Activated T-cell treated with anti-CD3 and anti-CD28 coated beads for 4 hours (primary cell): ENCODE measurements around the gene WIPI1.
"Not testable (repeated sequence)": the region's sequence is repeated elsewhere in the genome, so short reads cannot be mapped to it uniquely, and the experiment has no call there.

Experiments used
- DNase-seq: peaks from one replicate; pipeline ENCODE4 v3.0.0-alpha.2; 2020

Gene WIPI1, protein sequence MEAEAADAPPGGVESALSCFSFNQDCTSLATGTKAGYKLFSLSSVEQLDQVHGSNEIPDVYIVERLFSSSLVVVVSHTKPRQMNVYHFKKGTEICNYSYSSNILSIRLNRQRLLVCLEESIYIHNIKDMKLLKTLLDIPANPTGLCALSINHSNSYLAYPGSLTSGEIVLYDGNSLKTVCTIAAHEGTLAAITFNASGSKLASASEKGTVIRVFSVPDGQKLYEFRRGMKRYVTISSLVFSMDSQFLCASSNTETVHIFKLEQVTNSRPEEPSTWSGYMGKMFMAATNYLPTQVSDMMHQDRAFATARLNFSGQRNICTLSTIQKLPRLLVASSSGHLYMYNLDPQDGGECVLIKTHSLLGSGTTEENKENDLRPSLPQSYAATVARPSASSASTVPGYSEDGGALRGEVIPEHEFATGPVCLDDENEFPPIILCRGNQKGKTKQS

DNA sequence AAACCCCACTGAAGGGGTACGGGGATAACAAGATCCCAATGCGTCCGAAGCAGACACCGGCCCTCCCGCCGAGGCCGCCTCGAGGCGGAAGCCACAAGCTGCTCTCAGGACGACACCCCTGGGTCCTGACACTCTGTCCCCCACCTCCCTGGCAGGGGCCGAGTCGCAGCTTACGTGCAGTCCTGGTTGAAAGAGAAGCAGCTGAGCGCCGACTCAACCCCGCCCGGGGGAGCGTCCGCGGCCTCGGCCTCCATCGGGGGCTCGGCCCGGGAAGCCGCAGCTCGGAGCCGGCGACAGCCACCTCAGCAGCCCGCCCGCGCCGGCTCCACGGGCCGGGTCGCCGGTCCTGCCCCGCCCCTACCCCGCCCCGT lies at the start of gene WIPI1:
Gene WIPI1, minus strand, starts transcription at position 329 of the 371 bp plus-strand sequence. Its CDS starts 75 bp downstream, at position 254.
- DNase-seq, result peak; percentile 24

DNA sequence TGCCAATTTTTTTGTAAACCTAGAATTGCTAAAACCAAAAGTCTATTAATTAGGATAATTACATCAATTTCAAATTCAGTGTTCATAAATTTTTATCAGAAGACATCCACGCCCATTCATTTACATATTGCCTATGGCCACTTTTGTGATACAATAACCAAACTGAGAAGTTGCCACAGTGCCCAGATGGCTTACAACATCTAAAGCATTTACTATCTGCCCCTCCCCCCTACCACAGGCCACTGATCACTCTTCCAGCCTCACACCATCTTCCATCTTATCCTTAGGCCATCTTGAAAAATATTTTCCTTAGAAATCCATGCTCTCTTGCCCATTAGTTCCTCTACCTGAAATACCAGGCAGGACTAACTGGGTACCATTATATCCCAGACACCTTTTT lies 48.7 kb upstream of the WIPI1 start:
- no peak for DNase-seq

DNA sequence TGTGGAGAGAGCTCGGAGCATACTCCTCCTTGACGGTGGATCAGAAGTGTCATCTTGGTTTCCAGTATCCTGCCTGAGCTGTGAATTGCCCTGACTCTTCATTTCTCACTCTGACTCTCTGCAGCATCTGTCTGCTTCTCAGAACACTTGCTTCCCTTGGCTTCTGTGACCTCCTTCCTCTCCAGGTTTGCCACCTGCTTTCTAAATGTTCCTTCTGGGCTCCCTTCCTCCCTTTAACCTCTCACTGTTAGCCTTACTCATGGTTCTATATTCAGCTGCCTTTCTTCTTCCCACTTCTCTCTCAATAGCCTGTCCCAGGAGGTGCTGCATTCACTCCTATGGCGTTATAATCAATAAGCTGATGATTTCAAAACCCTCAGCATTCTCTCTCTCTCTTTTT lies 43.8 kb upstream of the WIPI1 start:
- no peak for DNase-seq

DNA sequence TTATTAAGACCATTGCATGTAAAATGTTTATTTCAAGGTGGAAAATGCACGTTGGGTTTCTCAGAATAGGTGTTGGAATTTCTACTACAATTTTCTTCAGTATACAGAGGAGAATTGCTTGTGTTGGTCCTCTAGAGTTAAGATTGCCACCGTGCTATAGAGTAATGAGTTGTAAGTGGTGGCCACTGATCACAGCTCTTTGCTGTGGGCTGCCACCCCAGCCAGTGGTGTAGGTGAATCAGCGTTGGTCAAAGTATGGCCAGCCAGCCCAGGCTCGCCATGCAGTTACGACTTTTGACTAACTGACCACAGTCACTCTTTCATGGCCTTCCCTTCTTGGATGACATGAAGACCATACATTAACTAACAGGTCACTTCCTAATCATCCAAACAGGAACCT lies 42.3 kb upstream of the WIPI1 start:
- DNase-seq, result no peak

DNA sequence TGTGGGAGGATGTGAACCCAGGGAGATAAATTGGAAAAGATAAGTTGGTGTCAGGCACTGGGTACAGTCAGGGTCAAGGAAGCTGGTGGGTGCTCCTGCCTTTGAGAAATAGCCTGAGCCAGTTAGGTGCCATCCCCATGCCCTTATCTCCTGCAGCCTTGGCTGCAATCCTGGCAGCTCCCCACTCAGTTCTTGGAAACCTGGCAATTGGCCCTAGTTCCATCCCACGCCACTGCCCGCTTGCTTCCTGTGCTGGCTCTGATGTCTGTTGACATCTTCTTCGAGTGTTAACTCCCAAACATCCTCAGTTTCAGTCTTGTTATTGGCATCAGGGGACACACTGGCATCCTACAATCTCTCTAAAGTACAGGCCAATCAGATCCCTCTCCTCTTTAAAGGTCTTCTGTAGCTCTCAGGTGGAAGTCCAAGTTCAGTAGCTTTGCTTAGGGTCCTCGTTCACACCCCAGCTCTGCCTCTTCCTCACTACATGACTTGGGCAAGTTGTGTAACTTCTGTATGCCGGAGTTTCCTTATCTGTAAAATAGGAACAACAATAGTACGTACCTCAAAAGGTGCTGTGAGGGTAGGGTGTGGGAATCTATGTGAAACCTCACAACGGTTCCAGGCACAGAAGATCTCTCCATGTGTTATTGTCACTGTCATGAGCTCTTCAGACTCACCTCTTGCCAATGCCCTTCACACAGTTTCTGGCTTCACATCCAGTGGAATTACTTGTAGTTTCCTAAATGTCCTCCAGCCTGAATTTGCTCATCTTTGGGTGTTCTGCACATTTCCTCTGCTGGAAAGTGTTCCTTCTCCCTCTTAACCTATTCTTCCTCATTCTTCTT lies 41.4 kb upstream of the WIPI1 start:
- no peak for DNase-seq

DNA sequence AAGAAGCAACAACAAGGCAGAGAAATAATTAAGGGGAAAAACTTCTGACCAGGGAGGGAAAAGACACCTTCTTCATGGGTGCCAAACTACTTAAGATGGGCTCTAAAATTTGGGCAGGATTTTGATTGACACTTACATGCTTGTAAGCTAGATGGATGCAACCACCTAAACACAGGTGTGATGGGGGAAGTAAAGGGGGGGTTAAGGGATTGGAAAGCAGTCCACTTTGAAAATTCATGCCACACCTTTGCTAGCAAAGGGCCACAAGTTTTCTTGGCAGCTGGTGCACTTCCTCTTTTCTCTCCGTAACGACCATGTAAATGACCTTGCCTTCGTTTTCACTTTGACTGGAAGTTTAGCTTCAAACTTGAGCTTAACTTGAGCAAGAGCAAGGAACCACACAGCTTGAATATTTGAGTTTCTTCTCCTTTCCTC lies 40.6 kb upstream of the WIPI1 start:
- no peak for DNase-seq

DNA sequence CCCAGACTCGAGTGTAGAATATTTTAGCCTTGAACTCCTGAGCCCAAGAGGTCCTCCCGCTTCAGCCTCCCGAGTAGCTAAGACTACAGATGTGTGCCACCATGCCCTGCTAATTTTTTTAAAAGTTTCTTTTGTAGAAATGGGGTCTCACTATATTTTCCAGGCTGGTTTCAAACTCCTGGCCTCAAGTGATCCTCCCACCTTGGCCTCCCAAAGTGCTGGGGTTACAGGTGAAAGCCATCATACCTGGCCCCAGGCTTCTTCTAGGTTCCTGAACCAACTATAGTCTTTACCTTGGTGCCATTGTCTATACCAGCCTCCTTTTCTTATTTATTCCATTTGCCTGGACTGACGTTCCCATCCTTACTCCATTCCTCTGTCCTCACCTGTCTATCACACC lies 37.8 kb upstream of the WIPI1 start:
- no peak for DNase-seq

DNA sequence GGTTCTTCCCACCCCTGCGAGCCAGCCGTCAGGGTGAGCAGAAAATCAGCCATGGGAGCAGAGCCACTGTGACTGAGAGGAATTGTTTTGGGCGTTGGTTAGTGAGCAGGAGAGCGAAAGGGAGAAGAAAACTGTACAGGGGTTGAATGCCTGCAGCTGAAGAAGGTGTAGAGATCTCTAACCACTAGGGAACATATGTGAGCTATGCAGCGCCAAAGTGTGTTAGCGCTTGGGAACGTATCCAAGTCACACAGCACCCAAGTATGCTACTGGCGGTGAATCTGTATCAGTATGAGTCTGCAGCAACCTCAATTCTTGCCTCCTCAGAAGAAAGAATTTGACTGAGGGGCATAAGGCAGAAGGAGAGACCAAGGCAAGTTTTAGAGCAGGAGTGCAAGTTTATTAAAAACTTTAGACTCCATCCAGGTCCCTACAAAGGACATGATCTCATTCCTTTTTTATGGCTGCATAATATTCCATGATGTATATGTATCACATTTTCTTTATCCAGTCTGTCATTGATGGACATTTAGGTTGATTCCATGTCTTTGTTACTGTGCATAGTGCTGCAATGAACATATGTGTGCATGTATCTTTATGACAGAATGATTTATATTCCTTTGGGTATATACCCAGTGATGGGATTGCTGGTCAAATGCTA lies 35.2 kb upstream of the WIPI1 start:
- DNase-seq, result not testable (repeated sequence)

DNA sequence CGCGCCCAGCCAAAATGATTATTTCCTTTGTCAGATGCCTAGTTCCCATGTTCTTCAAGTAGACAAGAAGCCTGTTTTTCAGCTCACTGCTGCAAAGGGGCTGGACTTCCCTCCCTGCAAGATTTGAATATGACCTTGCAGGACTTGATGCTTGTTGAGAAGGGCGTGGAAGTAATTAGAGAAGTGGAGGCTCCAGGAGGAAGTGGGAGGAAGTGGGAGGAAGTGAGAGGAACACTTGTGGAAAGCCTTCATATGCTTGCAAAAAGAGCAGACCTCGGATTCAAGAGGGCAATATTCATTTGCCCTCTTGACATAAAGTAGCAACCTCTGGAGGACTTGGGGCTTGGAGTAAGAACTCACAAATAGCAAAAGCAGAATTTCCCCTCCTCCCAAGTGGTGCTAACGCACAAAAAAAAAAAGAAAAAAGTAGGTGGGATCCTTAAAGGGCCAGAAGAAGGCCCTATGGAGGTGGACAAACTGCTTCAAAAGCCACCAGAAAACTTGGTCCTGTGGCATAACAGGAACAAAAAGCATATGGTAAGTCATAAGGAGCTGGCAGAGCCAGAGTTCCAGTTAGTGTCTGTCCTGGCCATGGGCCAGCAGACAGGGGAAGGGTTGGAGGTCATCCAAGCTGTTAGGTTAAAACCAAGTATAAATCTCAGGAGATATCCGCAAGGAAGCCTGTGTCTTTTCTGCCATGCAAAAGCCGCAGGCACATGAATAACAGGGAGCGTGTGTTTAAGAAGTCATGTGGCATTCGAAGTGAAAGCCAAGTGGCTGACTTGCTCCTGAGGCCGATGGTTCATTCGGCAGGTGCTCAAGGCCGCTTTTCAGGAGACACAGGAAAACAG lies 34.3 kb upstream of the WIPI1 start:
- no peak for DNase-seq

DNA sequence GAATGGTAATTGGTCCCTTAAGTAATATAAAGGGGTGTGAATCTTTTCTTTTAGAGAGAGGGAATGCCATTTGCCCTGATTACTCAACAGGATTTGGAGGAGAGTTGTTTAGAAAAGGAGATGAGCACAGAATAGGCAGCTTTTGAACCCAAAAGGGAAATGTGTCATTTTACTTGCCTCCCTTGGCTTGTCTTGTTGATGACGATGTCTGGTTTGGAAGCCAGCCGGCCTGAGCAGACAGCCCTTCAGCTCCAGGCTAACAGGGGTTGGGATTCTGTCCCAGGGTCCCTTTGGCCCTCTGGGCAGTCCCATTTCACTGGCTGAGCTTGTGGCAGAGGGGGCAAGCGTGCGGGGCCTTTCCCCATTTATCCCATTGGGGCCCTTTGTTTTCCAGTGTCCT lies 32.6 kb upstream of the WIPI1 start:
- no peak for DNase-seq

DNA sequence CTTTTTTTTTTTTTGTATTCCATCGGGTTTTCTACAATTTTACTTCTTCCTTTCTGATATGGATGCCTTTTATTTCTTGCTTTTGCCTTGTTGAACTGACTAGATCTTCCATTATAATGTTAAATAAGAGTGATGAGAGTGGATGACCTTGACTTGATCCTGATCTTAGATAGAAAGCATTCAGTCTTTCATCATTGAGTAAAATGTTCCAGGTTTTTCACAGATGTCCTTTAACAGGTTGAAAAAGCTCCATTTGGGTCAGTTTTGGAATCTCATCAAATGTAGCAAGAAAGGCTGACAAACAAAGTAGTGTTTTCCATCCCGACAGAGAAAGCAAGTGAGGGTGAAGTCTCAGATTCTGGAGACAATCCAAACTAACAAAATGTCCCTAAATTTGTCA lies 27.2 kb upstream of the WIPI1 start:
- no peak for DNase-seq

DNA sequence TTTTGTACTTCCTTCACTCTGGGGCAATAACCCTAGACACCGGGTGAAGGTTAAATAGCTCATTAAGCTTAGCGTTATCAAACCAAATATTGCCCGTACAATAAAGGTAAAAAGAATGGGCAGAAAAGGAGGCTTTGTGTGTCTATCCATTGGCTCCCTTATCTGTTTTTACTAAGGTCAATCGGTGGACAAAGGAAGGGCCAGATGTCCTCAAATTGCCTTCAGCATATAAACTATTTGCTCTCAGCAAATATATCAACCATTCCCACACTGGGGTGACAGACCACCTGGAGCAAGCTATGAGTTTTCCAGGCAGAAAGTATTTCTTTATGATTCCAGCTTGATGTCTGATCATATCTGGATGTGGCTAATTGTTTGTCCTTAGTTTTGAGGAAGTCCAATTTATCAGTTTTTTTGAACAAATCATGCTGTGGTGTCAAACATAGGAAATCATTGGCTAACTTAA lies 25.3 kb upstream of the WIPI1 start:
- DNase-seq, result no peak

DNA sequence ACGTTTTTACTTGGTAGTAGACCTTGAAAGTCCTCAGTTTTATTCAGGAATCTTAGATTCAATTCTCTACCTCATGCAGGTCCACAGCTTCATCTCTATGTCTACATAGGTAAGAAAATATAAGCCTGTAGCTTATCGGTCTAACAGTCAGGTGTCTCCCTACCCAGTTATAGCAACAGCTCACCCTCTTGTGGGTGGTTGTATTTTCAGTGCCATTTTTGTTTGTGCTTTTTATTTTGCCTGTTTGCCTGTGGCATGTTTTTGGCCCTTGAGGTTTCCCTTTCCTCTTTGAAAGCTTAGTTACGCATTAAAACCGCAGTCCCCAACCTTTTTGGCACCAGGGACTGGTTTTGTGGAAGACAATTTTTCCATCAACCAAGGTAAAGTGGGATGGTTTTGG lies 23.6 kb upstream of the WIPI1 start:
- DNase-seq, result no peak

DNA sequence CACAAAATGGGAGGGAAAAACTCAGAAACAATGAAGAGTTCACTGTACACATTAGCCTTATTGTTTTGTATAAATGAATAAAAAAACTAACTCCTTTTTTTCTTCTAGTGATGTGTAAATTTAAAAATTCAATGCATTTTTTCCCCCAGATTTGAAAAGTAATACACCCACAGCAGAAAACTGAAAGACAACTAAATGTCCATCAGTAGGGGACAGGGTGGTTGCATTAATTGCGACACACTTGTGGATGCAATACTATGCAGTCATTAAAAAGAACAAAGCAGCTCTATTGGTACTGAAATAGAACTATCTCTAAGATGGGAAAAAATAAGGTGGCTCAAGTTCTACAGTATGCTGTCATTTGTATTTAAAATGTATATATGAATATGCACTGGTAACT lies 13.7 kb upstream of the WIPI1 start:
- DNase-seq, result no peak

DNA sequence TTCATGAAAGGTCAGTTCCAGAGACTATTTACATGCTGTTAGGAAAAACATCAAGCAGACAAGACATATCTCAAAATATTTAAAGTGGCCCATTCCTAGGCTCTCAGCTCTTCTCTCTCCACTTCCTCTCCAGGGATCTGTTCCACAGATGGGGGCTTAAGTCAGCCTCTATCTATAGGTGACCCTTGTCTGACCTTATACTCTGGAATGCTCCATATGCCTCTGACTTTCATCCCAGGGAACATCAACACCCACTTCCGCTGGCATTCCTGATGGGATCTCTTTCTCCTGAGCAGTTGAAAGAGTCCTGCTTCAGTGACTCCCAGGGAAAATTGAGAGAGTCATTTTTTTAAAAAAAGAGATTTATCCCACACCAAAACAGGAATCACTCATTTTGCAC lies 11.5 kb upstream of the WIPI1 start:
- DNase-seq, result no peak

DNA sequence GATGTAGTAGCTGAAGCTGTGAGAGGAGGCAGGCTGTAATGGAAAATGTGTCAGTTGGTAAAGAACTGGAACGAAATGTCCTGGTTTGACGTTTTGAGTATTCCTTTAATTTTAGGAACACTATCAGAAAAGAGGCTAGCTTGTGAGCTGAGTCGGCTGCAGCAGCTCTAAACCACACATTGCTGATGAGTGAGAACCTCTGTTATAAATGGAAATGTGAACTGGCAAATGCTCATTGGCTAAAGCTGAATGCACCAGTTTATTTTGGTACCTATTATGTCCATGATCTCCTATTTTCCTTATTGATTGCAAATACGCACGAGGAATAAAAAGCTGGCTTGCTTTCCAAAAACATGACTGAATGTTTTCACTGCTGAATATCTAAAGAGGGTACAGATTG lies 11.0 kb upstream of the WIPI1 start:
- DNase-seq, result no peak

DNA sequence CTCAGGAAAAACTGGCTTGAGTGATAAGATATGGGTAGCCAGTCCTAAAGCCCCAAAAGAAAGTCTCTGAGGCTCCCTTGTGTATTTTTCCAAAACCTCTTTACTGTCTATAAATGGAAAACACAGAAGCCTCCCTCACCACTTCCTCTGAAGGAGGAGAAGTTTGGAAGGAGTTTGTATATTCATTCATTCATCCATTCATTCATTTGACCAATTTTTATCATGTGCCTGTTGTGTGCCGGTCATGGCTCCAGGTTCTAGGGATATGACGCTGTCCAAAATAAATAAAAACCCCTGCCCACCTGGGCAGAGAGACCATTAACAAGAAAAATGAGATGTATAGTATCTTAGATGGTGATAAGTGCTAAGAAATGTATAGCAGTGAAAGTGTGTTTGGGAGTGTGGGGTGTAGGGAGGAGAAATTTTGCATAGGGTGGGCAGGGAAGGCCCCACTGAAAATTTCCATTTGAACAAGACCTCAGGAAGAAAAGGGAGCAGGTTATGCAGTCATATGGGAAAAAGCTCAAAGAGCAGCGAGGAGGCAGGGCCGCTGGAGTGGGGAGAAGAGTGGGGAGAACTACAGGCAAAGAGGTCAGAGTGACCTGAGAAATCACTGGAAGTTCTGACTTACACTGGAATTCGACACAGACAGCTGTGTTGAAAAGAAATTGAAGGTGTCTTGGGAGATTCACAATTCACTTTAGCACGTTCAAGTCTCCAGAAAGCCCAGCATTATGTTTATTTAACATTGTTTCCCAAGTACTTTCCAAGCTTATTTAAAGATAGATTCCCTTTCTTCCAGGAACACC lies 6.1 kb upstream of the WIPI1 start:
- DNase-seq, result no peak

DNA sequence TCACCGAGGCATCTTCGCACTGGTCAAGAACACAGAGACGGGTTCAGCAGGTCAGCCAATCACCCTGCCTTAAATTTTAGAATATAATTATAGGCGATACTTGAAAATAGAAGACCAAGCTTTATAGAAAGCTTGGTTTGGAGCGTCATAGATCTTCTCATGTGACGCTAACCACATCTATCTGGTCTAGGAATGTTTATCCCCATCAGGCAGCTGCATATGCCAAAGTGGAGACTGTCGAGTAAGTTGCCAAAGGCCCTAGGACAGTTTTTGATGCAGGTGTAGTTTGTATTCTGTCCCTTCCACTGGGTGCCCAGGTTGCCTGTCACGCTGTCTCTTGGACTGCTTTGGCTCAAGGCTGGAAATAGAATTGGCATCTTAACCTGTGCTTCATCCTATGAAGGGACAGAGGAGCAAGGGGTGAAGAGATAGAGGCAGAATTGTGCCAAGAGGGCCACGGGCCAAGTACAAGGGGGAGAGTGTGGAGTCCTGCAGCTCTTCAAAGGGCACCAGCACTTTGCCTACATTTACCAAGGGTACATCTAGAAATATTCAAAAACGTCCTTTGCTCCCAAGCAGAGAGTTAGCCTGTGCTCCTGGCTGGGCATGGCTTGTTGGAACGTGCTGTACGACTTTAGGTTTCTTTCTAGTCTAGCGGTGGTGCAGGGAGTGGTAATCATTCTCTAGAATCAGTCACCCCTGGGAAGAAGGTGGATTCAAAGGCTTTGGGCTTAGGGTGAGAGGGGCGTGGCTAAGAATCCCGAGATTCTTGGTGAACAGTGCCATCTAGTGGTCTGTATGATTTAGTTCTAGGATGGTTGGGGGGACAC lies 5.3 kb upstream of the WIPI1 start:
- DNase-seq, result peak; percentile 64

DNA sequence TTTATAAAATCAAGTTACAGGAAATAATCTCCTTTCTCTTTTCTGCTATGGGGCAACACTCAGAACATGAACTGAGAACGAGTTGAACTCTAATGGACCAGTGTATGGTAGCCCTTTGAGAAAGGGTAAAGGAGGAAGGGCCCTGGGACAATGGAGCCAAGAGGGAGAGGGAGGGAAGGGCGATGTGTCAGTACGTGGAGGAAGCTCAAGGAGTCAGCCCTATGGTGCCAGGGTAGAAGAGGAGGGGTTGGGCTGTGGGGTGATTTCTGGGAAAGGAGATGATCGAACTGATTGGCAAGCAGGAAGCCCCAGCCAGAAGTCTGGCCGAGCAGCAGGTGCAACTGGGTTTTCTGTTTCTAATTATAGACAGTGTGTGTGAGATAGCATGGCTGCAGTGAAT lies 4.3 kb upstream of the WIPI1 start:
- no peak for DNase-seq

DNA sequence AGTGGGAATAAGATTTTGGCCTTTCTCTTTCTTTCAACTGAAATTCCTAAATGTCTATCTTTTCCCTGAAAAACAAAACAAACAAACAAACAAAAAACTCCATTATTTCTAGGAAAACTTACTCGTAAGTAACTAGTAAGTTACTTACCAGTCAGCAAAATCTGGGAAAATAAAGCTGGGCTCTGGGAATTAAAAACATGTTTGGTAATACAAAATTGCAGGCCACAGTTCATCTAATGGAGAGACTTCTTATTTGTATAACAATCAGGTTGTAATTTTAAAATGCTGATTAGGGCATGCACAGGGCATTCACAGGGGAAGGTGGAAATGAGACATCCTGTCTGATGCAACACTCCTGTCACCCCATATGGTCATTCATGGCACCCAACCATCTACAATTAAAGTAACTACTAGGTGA lies 3.8 kb upstream of the WIPI1 start:
- DNase-seq, result no peak

DNA sequence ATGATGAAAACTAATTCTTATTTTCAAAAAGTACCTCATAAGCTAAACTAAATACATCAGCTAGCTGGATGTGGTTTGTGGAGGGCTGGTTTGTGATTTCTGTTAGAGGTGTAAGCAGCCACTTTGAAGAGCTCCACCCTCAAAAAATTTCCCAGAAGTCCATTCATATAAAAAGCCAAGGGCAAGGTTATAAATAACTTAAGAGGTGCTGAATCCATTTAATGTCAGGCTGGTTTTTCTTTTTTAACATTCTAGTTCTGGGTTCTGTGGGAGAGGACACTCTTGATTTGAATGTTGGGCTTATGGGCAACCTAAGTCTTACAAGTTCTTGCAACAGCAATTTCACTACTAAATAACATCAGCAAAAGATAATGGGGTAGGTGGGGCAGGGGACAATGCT lies 3.4 kb upstream of the WIPI1 start:
- DNase-seq, result no peak
